NCI-H526 treated with DMSO at 0.1 percent for 48 hours (cell line): ENCODE measurements around the gene PTPA.
"Not testable (repeated sequence)": the region's sequence is repeated elsewhere in the genome, so short reads cannot be mapped to it uniquely, and the experiment has no call there.

Experiments
- DNase-seq: peaks from one replicate; lab custom pipeline; 2025; lab: John Stamatoyannopoulos, UW

The PTPA gene

GRCh38 chr9:129154866-129155477, 43.8 kb downstream of the PTPA start:
- DNase-seq = no peak

GRCh38 chr9:129156163-129156562, 44.9 kb downstream of the PTPA start:
- no peak for DNase-seq

- DNase-seq = no peak
Measured at GRCh38 chr9:129160712-129161533, 49.7 kb downstream of the PTPA start.

- DNase-seq = no peak
Measured at GRCh38 chr9:129161534-129161837, 50.3 kb downstream of the PTPA start.

GRCh38 chr9:129162497-129163197, 51.4 kb downstream of the PTPA start:
- no peak for DNase-seq

GRCh38 chr9:129163198-129163670, 52.0 kb downstream of the PTPA start:
- DNase-seq = not testable (repeated sequence)

GRCh38 chr9:129163753-129164152, 52.5 kb downstream of the PTPA start:
- no peak for DNase-seq

- no peak for DNase-seq
Measured at GRCh38 chr9:129164246-129164930, 53.2 kb downstream of the PTPA start.

GRCh38 chr9:129165198-129165597, 54.0 kb downstream of the PTPA start:
- DNase-seq = no peak

GRCh38 chr9:129166623-129167557, 55.7 kb downstream of the PTPA start:
- DNase-seq = peak; percentile 37

- no peak for DNase-seq
Measured at GRCh38 chr9:129170229-129170628, 59.0 kb downstream of the PTPA start.

GRCh38 chr9:129171993-129172751, 61.0 kb downstream of the PTPA start:
- no peak for DNase-seq

GRCh38 chr9:129172816-129173215, 61.6 kb downstream of the PTPA start:
- DNase-seq = no peak

GRCh38 chr9:129173296-129174101, 62.3 kb downstream of the PTPA start:
- DNase-seq = no peak

- peak; percentile 28 for DNase-seq
Measured at GRCh38 chr9:129174102-129174723, 63.0 kb downstream of the PTPA start.

- DNase-seq = peak; percentile 7
Measured at GRCh38 chr9:129174724-129175514, 63.7 kb downstream of the PTPA start.

GRCh38 chr9:129175515-129175824, 64.3 kb downstream of the PTPA start:
- DNase-seq = no peak

GRCh38 chr9:129175825-129176633, 64.8 kb downstream of the PTPA start:
- DNase-seq = peak; percentile 70
